AG08396 (cell line): ENCODE measurements around the gene HOXA5.

Source experiments
- DNase-seq: peaks from one replicate; pipeline ENCODE4 v3.0.0; 2012; ENCODE audit warnings: low spot score, mixed read lengths

The HOXA5 gene

GRCh38 chr7:27107391-27108381, 35.8 kb downstream of the HOXA5 start:
- peak; percentile 54 for DNase-seq

DNA sequence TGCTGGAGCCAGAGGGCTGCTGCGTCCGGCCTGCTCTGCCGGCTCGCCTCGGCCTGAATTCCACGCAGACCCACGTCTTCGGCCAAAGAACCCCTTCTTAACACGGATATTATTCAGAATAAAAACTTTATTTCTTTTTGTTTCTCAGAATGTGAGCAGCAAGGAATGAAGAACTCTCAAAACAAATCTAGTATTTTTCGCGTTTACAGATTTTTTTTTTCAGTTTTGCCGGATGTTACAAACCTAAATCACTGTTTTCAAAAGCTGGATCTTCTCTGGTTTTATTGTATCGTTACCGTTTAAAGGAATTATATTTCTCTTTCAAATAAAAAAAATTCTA, 36.6 kb downstream of the HOXA5 start:
- DNase-seq: no peak

- DNase-seq: peak; percentile 52
Observed at GRCh38 chr7:27106181-27106900, 37.1 kb downstream of the HOXA5 start.

DNA sequence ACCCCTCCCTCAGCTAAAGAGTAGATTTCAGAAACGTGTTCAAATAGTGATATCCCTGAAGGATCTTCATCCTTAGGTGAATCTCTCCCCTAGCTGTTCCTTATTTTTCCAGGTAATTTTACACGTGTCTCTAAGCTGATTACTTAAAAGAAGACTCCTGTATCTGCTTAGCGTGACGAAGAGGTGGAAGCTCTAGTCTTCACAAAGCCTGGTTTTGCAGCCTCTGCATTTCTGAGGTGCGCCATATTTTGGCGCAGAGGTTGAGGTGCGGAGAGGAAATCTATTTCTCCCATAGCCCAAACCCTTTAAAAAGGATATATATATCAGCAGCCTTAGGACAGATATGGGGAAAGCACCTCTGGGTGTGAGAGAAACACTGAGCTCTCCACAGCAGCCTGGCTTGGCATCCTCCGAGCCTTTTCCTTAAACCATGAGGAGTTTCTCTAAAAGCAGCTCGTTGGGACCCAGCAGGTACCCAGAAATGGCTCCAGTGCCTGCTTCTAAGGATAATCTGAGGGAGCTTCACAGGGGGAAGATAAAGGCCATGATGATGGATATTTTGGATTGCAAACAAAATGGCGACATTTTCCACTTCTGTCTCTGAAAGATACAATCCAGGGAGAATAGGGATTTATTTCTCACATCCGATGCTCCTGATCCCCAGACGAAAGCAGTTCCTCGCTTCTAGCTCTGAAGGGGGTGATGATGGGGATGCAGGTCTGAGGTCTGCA, 38.0 kb downstream of the HOXA5 start:
- no peak for DNase-seq

- DNase-seq: no peak
Observed at GRCh38 chr7:27104341-27105058, 39.0 kb downstream of the HOXA5 start.

DNA sequence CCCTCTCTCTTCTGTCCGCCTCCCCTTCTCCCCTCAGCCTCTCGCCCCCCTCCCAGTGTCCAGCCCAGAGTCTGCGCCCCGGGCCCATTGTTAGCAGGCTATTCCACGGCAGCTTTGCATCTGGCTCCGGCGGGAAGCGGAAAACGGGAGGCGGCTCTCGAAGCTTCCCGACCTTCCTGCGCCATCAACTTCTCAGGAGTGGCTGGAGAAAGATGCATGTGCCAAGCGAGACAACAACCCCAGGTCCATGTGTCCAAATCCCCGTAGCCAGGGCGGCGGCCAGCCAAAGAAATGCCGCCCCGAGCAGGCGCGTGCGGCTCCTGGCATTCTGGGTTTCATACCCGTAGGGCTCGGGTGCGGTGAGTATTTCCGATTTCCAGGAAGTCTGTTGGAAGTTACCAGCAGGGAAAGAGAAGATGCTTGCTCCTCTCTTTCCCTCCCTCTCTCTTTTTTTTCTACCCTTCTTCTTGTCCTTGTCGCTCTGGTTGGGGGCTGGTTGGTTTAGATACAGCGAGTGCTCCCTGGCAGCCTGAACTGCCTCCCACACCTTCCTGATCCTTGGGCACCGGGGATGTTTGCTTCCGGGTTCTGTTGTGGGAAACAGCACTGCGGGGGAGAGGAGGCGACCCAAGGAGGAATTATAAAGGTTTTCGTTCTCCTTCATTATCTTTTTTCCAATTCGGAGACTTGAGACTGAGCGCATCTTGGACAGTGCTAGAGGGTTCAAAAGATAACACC, 39.8 kb downstream of the HOXA5 start:
- peak; percentile 36 for DNase-seq

DNA sequence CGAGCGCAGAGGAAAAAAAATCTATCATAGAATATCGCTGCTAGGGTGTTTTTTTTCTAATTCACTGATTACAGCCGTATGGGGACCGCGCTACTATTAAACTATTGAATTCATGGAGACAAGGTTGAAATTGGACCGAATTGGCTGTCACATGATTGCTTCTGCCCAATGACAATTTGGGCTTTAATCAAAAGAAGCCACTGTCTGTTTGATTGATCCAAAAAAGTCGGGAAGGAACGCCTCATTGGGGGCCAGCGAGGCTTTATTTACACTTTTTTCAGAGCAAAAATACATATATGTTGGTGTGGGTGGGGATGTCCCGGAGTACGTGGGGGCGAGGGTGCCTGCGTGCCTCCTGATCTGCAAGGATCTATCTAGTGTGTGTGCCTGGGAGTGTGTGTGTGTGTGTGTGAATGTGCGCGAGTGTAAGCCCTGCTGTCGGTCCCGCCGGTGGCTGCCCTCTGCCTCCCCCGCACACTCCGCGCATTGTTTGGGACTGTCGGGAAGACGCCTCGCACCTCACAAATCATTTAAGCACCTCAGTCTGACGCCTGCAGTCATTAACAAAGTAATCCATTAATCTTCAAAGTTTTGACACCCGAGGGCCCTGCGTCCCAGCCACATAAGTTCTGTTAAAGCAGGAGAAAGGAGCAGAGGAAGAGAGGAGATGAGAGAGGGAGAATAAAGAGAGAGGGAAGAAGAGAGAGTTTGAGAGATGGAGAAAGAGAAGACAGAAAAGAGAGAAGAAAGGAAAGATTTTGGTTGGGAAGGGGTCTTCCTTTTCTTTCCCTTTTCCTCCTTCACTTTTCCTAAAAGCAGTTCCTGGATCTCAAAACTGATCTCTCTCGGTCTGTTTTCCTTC, 40.7 kb downstream of the HOXA5 start, which contains the start of gene HOXA2:
Gene HOXA2, minus strand, starts transcription at position 103 of the 862 bp plus-strand sequence. CDS start 183 bp downstream, outside the sequence.
- DNase-seq: peak; percentile 77

GRCh38 chr7:27101957-27102580, 41.4 kb downstream of the HOXA5 start:
- no peak for DNase-seq

DNA sequence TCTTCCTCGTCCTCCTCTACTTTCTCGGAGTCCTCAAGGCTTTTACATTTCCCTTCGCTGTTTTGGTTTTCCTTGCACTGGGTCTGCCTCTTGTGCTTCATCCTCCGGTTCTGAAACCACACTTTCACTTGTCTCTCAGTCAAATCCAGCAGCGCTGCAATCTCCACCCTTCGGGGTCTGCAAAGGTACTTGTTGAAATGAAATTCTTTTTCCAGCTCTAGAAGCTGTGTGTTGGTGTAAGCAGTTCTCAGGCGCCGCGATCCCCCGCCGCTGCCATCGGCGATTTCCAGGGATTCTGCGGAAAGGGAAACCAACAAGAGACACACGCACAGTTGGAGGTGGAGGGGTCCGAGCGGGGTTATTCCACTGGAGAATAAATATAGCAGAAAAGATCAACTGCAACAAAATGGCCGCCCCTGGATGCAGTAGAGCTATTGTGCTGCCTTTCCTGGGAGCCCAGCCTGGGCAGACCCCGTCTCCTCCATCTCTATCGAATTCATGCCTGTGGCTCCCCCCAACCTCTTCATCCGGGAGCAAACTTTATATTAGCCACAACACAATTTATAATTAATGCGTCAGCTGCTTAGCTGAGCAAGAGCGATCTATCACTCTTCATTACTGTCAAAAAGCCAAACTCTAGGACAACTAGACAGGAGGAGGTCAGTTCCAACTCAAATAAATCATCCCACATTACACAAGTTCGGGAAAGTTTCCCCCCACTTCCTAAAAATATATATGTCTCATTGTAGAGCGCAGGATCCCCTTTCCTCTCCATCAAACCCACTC, 42.1 kb downstream of the HOXA5 start:
- peak; percentile 57 for DNase-seq

DNA sequence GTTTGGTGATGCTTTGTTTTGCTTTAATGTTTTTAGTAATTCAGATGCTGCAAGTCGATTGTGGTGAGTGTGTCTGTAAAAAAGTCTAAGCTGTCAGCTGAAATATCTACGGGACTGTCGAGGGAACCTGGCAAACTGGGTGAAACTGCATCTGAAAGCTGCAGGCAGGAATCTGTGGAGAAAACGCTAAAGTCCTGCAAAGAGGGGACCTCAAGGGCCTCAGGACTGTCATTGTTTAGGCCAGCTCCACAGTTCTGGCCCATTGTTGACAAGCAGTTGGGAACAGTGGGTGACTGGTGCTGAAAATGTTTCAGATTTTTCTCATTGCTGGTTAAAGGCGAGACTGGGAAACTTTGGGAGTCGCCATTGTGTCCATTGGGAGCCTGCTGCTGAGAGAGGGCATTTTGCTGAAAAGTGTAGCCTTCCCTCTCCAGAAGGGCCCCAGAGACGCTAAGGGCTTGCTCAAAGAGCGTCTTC, 42.7 kb downstream of the HOXA5 start:
- no peak for DNase-seq

DNA sequence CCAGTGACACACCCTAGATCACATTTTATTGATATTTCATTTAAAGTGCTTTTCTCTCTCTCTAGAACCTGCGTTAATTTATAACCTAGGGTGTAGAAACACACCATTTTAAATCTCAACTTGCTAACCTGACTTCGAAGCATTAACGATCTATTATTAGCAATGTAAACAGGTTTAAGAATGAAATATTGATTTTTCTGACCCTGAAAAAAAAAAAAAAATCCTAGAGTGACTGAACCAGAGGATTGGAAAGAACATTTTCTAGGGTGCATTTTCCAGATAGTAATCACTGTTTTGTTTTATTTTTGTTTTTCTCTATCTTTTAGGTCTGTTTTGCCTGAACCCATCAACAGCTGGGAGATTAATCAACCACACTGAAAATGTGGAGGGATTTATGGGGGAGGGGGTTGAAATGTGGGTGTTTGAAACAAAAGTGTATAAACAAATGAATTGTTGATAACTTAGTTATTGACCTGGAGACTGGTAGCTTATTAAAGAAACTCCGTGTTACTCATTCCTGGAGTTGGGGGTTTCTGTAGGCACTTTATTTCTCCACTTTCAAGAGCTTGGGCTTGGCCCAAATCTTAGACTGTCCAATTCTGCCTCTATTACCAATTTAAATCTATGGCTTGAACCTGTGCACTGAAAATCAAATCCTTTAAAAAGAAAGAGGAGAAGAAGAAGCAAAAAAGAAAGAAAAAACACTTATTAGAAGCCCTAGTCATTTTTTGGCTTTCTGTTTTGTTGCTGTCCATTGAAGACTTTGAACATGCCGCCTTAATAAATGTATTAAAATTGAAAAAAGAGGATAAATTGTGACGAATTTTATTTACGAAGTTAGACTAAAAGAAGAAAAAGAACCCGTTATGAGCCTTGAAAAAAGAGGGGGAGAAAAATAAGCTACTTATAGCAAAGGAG, 43.8 kb downstream of the HOXA5 start:
- no peak for DNase-seq

- DNase-seq: no peak
Observed at GRCh38 chr7:27098578-27099451, 44.7 kb downstream of the HOXA5 start.

GRCh38 chr7:27097686-27098577, 45.5 kb downstream of the HOXA5 start:
- no peak for DNase-seq

DNA sequence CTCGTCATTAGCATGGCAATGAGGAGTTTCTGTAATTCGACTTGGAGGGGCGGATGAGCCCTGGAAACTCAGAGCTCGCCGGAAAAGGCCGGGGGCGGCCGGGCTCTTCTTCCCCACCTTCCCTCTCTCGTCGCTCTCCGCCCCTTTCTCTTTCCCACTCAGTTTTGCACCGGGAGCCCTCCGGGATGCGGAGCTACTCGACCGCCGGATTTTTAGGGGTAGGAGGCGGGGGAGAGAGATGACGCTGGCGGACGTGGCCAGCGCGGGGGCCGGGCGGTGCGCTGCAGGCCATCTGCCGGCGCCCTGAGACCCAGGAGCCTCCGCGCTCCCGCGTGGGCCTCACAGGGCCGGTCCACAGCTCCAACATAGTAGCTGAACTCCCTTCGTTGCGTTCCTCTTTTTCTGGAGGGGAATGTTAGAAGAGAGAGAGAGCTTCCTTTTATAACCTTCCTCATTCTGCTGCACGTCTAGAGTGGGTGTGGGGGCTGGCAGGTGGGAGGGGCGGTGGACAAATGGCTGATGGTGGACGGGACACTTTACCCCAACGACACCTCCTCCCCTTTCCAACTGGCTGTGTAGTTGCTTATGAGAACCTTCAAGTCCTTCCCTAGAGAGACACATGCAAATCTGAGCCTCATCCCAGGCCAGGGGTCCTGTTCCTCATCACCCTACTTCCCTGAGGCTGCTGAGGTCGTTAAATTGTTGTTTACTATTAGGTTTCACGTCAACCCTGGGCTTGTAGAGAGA, 46.5 kb downstream of the HOXA5 start:
- DNase-seq: peak; percentile 72
